Gastrocnemius medialis (tissue), 4 donors: ENCODE measurements around the gene STARD13.

Experiments used
- POLR2A ChIP-seq, 2 donors: fragments of 450-650 bp; IDR thresholded peaks; one replicate each; pipeline ENCODE4 v1.6.1; 2017; ENCODE audit warnings: antibody characterized with exemption in 2 of 2, mild to moderate bottlenecking in 2 of 2, moderate library complexity in 2 of 2
- TF ChIP-seq, protein P1 (sequence below), 5 experiments: fragments of 450-650 bp in 3 of 5; fragments of 200-600 bp in 2 of 5; sonication (generic) in 2 of 5; IDR thresholded peaks in 4 of 5; conservative IDR thresholded peaks in 1 of 5; 1 replicate in 4 of 5; 2 replicates in 1 of 5; pipeline ENCODE4 v1.5.1; 2016 to 2019; ENCODE audit warnings: antibody characterized with exemption in 5 of 5, mild to moderate bottlenecking in 3 of 5, moderate library complexity in 3 of 5

DNA sequence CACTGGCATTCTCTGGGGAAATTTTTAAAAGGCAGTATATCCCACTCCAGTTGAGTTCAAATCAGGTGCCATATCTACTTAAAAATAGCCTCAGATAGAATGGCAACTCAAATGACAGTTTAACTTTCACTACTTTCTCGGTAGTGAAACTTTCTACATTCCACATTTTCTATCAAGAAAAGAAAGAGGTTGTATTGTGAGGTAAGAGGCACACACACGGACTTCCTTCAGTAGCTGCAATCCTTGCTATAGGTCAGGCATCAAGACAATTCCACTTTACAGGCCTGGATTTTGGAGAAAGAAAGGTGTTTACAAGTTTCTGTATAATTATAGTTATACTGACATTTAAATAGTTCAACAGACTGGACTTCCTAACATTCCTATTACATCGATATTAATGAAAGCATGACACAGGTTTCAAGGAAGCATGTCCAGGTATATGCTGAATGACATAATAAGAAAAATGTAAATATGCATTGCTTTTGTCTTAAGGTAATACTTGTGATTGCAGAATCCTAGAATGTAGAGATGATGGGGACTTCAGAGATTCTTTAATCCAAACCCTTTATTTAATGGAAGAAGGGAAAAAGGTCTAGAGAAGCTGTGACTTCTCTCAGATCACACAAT, 5.2 kb downstream of the STARD13 start:
- TF ChIP-seq, protein P1, sequence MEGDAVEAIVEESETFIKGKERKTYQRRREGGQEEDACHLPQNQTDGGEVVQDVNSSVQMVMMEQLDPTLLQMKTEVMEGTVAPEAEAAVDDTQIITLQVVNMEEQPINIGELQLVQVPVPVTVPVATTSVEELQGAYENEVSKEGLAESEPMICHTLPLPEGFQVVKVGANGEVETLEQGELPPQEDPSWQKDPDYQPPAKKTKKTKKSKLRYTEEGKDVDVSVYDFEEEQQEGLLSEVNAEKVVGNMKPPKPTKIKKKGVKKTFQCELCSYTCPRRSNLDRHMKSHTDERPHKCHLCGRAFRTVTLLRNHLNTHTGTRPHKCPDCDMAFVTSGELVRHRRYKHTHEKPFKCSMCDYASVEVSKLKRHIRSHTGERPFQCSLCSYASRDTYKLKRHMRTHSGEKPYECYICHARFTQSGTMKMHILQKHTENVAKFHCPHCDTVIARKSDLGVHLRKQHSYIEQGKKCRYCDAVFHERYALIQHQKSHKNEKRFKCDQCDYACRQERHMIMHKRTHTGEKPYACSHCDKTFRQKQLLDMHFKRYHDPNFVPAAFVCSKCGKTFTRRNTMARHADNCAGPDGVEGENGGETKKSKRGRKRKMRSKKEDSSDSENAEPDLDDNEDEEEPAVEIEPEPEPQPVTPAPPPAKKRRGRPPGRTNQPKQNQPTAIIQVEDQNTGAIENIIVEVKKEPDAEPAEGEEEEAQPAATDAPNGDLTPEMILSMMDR (IDR thresholded peaks at IDR 0.05 in 4 of 5, conservative IDR thresholded peaks at IDR 0.05 in 1 of 5): no peak
- TF ChIP-seq POLR2A (IDR thresholded peaks at IDR 0.05): no peak
